Thoracic aorta (tissue), 2 donors: ENCODE results near the gene RUFY3. TPM values are rescaled to one million over a fixed set of nuclear protein-coding genes. Genes with fewer than 3 reads are reported as not detected.

ENCODE experiments used
- ATAC-seq: fragments of 150-250 bp; one replicate; pipeline ENCODE4 v1.8.0; 2017; ENCODE audit warnings: low read depth; ENCODE audit not compliant: insufficient number of reproducible peaks, low FRiP score
- DNase-seq: peaks from one replicate; pipeline ENCODE4 v3.0.0-alpha.2; 2020; ENCODE audit warnings: low spot score
- H3K27ac ChIP-seq, 2 donors: fragments of 200-600 bp; sonication (generic); 1 replicate in 1 of 2; 2 replicates in 1 of 2; pipeline ENCODE4 v1.5.1; 2016; ENCODE audit warnings: mild to moderate bottlenecking in 2 of 2, moderate library complexity in 2 of 2
- H3K27me3 ChIP-seq: fragments of 200-600 bp; sonication (generic); replicated peaks from 2 replicates; pipeline ENCODE4 v1.6.0; 2016; ENCODE audit warnings: mild to moderate bottlenecking; ENCODE audit not compliant: insufficient read depth
- H3K36me3 ChIP-seq: fragments of 200-600 bp; sonication (generic); one replicate; pipeline ENCODE4 v1.5.1; 2016
- H3K4me1 ChIP-seq, 2 donors: fragments of 200-600 bp; sonication (generic); 1 replicate in 1 of 2; 2 replicates in 1 of 2; pipeline versions ENCODE4 v1.5.1 to v1.6.0; 2016; ENCODE audit warnings: low read depth in 2 of 2, mild to moderate bottlenecking in 1 of 2; ENCODE audit not compliant: control insufficient read depth in 1 of 2
- H3K4me3 ChIP-seq: fragments of 200-600 bp; sonication (generic); 2 replicates; pipeline ENCODE4 v1.5.1; 2016; ENCODE audit warnings: mild to moderate bottlenecking
- H3K9me3 ChIP-seq: fragments of 200-600 bp; sonication (generic); 2 replicates; pipeline ENCODE4 v1.5.1; 2016
- total RNA-seq, 2 donors: library from RNA; depleted of rRNA; stranded (reverse); fragments of >200 nt; gene quantifications; one replicate each; pipeline versions ENCODE4 v1.1.0 to v1.2.3, GENCODE V29; 2016
- TF ChIP-seq, protein P1 (sequence below): fragments of 200-600 bp; sonication (generic); IDR thresholded peaks from one replicate; pipeline ENCODE4 v1.5.1; 2019; ENCODE audit warnings: antibody characterized with exemption

RUFY3 gene
- total RNA-seq, 2 donors from 2014 or later = 72.7 to 100.0 TPM

DNA sequence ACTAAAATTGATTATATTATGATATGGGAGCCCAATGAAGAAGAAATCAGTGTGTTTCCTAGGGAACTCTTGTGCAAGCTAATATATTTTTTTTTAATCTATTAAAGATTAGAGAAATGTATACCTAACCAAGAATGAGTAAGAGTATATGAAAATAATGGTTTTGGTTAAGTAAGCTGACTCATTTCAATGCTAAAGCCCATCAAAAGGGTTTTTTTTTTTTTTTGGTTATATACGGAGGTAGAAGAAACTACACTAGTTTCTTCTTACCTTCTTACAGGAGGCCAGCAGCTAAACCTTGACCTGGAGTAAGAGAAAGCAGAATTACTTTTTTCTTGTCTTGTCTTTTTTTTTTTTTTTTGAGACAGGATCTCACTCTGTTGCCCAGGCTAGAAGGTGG, 27.5 kb downstream of the RUFY3 start:
- Histone ChIP-seq H3K36me3 (peaks cover 3% of the 10 kb centered on the region), H3K27ac (no peak overlapping the region), H3K9me3 (no peaks in the 10 kb centered on the region), H3K4me3 (no peak overlapping the region), H3K27me3 (no peaks in the 10 kb centered on the region), H3K4me1 (no peaks in the 10 kb centered on the region)
- TF ChIP-seq, protein P1, sequence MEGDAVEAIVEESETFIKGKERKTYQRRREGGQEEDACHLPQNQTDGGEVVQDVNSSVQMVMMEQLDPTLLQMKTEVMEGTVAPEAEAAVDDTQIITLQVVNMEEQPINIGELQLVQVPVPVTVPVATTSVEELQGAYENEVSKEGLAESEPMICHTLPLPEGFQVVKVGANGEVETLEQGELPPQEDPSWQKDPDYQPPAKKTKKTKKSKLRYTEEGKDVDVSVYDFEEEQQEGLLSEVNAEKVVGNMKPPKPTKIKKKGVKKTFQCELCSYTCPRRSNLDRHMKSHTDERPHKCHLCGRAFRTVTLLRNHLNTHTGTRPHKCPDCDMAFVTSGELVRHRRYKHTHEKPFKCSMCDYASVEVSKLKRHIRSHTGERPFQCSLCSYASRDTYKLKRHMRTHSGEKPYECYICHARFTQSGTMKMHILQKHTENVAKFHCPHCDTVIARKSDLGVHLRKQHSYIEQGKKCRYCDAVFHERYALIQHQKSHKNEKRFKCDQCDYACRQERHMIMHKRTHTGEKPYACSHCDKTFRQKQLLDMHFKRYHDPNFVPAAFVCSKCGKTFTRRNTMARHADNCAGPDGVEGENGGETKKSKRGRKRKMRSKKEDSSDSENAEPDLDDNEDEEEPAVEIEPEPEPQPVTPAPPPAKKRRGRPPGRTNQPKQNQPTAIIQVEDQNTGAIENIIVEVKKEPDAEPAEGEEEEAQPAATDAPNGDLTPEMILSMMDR = no peak
- no peak for DNase-seq
- ATAC-seq = no peak

DNA sequence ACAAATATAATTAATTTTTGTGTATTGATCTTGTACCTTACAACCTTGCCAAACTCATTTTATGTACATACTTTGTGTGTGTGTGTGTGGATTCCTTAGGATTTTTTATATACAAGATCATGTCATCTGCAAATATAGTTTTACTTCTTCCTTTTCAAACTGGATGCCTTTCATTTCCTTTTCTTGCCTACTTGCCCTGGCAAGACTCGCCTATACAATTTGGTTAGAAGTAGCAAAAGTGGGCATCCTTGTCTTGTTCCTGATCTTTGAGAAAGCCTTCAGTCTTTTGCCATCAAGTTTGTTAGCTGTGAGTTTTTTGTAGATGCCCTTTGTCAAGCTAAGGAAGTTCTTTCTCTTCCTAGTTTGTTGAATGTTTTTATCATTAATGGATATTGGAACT, 30.5 kb downstream of the RUFY3 start:
- ATAC-seq = no peak

DNA sequence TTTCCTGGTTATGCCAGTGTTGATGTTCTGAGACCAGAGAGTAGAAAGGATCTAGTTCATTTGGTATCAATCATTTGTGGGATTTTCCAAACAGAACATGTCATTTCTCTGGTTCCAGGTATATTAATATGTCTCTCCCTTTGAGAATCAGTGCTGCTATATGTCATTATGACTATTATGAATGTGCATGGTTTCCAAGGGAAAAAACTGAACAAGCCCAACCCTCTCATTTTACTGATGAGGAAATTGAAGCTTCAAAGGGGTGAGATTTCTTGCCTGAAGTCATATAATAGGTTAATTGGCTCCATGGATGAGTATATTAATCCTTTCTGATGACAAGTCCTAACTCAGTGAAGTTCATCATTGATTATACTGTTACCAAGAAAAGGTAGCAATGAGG, 31.9 kb downstream of the RUFY3 start:
- TF ChIP-seq, protein P1 = no peak
- H3K27me3 ChIP-seq = no peaks in the 10 kb centered on the region
- no peak overlapping the region for H3K27ac ChIP-seq
- no peak overlapping the region for H3K4me3 ChIP-seq
- DNase-seq = no peak
- no peaks in the 10 kb centered on the region for H3K9me3 ChIP-seq
- H3K4me1 ChIP-seq = peaks cover 0 to 5% of the 10 kb centered on the region in 2 donors
- ATAC-seq = no peak
- H3K36me3 ChIP-seq = no peaks in the 10 kb centered on the region

More for the DNA sequence above, 30.5 kb downstream of the RUFY3 start:
- no peaks in the 10 kb centered on the region for H3K27me3 ChIP-seq
- DNase-seq = no peak
- H3K9me3 ChIP-seq = no peaks in the 10 kb centered on the region
- H3K27ac ChIP-seq = no peak overlapping the region
- no peak overlapping the region for H3K4me3 ChIP-seq
- TF ChIP-seq, protein P1 = no peak
- no peaks in the 10 kb centered on the region for H3K36me3 ChIP-seq
- peaks cover 0 to 5% of the 10 kb centered on the region in 2 donors for H3K4me1 ChIP-seq

DNA sequence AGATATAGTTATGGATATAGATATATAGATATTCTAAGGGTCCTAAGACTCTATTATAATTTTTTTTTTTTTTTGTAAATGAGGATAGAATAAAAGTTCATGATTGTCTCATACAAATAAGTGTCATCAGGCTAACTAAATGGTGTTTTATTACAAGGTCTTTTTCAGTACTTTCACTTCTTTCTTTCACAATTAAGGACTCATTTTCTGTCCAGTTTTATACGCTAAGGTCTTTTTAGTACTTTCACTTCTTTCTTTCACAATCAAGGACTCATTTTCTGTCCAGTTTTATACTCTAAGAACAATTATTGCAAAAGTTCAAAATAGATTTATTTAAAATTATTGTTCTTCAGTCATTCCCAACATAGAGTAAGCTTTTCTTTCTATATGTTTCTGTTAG, 32.7 kb downstream of the RUFY3 start:
- ATAC-seq (no peak), DNase-seq (no peak)
- no peak overlapping the region for H3K4me3 ChIP-seq
- TF ChIP-seq, protein P1 = no peak
- no peak overlapping the region for H3K27ac ChIP-seq
- H3K27me3 ChIP-seq = no peaks in the 10 kb centered on the region
- H3K4me1 ChIP-seq = peaks cover 5 to 7% of the 10 kb centered on the region in 2 donors
- H3K36me3 ChIP-seq = no peaks in the 10 kb centered on the region
- no peaks in the 10 kb centered on the region for H3K9me3 ChIP-seq

DNA sequence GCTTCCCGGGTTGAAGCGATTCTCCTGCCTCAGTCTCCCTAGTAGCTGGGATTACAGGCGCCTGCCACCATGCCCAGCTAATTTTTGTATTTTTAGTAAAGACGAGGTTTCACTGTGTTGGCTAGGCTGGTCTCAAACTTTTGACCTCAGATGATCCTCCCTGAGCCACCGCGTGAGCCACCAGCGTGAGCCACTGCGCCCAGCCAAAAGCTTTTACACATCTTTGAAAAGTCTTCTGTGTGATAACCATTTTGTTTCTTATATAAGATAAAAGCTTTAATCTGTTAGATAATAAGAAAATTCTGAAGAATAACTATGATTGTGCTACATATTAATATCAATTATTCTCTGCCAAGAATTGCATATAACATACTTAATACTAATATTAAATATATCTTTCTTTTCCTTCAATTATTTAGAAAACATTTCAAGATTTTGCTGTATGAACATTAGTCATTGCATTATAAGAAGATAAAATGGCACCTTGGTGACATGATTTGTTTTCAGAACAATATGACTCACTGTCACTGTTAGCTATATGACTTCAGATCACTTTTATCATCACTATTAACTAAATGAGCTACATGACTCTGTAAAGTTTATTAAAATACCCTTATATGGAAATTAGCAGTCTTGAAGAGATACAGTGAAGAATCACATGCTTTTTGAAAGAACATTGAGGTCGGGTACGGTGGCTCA, 33.4 kb downstream of the RUFY3 start:
- ATAC-seq (no peak), DNase-seq (no peak)
- no peak overlapping the region for H3K4me3 ChIP-seq
- no peak overlapping the region for H3K27ac ChIP-seq
- no peaks in the 10 kb centered on the region for H3K9me3 ChIP-seq
- H3K4me1 ChIP-seq = peaks cover 5 to 10% of the 10 kb centered on the region in 2 donors
- no peaks in the 10 kb centered on the region for H3K36me3 ChIP-seq
- H3K27me3 ChIP-seq = no peaks in the 10 kb centered on the region
- TF ChIP-seq, protein P1 = no peak
